A673 (cell line): Measurements from ENCODE around the gene DPH5. TPM values are rescaled to one million over a fixed set of nuclear protein-coding genes. Genes with fewer than 3 reads are reported as not detected.

Source experiments
- BruUV-seq: library from RNA; stranded (reverse); fragments of 400-500 nt; replicated peaks from 2 replicates; lab custom pipeline; 2021; lab: Mats Ljungman, UMichigan
- CTCF ChIA-PET: fragments of 300-600 bp; sonication (Branson Sonifier 250); formaldehyde crosslinking; loops from one replicate; lab custom pipeline; 2022; ENCODE audit warnings: antibody characterized with exemption; lab: Charles Lee
- POLR2A ChIA-PET: fragments of 300-600 bp; sonication (Branson Sonifier 250); formaldehyde crosslinking; loops from one replicate; lab custom pipeline; 2022; ENCODE audit warnings: antibody characterized with exemption; ENCODE audit not compliant: low non-redundant PET; lab: Charles Lee
- DNase-seq: peaks from one replicate; pipeline ENCODE4 v3.0.0-alpha.2; 2015; ENCODE audit warnings: low spot score
- H3K27ac ChIP-seq: fragments of 200-600 bp; sonication (generic); 2 replicates; pipeline ENCODE4 v1.5.1; 2016; ENCODE audit warnings: mixed run types, low read depth, mild to moderate bottlenecking, mixed read lengths, antibody characterized with exemption, low read length; ENCODE audit not compliant: poor library complexity, severe bottlenecking
- H3K27me3 ChIP-seq: fragments of 200-600 bp; sonication (generic); replicated peaks from 2 replicates; pipeline ENCODE4 v1.6.1; 2017; ENCODE audit warnings: mixed run types, low read depth, mild to moderate bottlenecking, mixed read lengths, antibody characterized with exemption, low read length; ENCODE audit not compliant: insufficient read depth, poor library complexity
- H3K36me3 ChIP-seq: fragments of 200-600 bp; sonication (generic); 2 replicates; pipeline ENCODE4 v1.6.1; 2016; ENCODE audit warnings: mixed run types, mild to moderate bottlenecking, mixed read lengths, antibody characterized with exemption, low read length; ENCODE audit not compliant: insufficient read depth, poor library complexity, severe bottlenecking
- H3K4me1 ChIP-seq: fragments of 200-600 bp; sonication (generic); 2 replicates; pipeline ENCODE4 v1.6.1; 2017; ENCODE audit warnings: mixed run types, mild to moderate bottlenecking, mixed read lengths, antibody characterized with exemption, low read length; ENCODE audit not compliant: insufficient read depth, poor library complexity, severe bottlenecking
- H3K4me3 ChIP-seq: fragments of 200-600 bp; sonication (generic); 2 replicates; pipeline ENCODE4 v1.5.1; 2016; ENCODE audit warnings: low read depth, mixed run types, mild to moderate bottlenecking, mixed read lengths, low read length; ENCODE audit not compliant: poor library complexity, severe bottlenecking
- H3K9me3 ChIP-seq: fragments of 200-600 bp; sonication (generic); 2 replicates; pipeline ENCODE4 v1.6.1; 2016; ENCODE audit warnings: mixed run types, low read depth, mild to moderate bottlenecking, mixed read lengths, antibody characterized with exemption, low read length; ENCODE audit not compliant: poor library complexity, severe bottlenecking
- EZH2 ChIP-seq: fragments of 200-600 bp; sonication (generic); IDR thresholded peaks from 2 replicates; pipeline ENCODE4 v1.6.1; 2017; ENCODE audit warnings: borderline replicate concordance, low read depth, mild to moderate bottlenecking, mixed read lengths, antibody characterized with exemption, low read length; ENCODE audit not compliant: poor library complexity, severe bottlenecking
- intact Hi-C: fragments of 100-400 bp; cut with micrococcal nuclease; formaldehyde crosslinking; loops from one replicate; pipeline ENCODE4 v1.10.0; 2022; ENCODE audit not compliant: unreplicated experiment
- total RNA-seq: library from RNA; stranded (reverse); gene quantifications from 2 replicates; pipeline ENCODE4 v1.2.3, GENCODE V29; 2021
- TF ChIP-seq, protein P1 (sequence below): fragments of 300-800, 200-600 bp; sonication (generic); conservative IDR thresholded peaks from 2 replicates; pipeline ENCODE4 v1.5.1; 2017; ENCODE audit warnings: low read depth, mild to moderate bottlenecking, antibody characterized with exemption, low read length, moderate library complexity, mixed read lengths

Gene DPH5
- total RNA-seq, 1 experiment from 2014 or later, result 50.5 TPM

DNA sequence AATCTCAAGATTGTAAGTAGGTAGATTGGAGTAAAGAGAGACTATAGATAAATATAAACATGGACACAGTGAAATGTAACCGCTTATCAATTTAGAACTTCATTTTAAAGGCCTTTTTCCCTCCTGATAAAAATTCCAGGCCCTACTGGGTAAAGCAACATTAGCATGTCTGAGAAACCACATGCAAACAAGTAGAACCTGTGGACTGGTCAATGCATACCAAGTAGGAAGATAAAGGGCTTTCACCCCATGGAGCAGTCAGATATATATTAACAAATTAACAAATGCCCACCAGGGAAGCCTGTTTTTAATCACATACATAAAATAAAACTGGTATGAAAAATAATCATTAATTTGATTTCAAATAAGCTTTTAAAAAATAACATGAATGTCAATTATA is 8.1 kb downstream of the DPH5 start:
- intact Hi-C loops, result no loop called here
- ChIA-PET POLR2A (no interaction called here), CTCF (no interaction called here)
- Histone ChIP-seq H3K4me1 (peaks cover 6% of the 10 kb centered on the region), H3K27ac (no peak overlapping the region), H3K27me3 (no peaks in the 10 kb centered on the region), H3K9me3 (no peaks in the 10 kb centered on the region), H3K36me3 (peaks cover 21% of the 10 kb centered on the region), H3K4me3 (no peak overlapping the region)
- BruUV-seq, result no TSS peak
- no peak for TF ChIP-seq EZH2
- TF ChIP-seq, protein P1, sequence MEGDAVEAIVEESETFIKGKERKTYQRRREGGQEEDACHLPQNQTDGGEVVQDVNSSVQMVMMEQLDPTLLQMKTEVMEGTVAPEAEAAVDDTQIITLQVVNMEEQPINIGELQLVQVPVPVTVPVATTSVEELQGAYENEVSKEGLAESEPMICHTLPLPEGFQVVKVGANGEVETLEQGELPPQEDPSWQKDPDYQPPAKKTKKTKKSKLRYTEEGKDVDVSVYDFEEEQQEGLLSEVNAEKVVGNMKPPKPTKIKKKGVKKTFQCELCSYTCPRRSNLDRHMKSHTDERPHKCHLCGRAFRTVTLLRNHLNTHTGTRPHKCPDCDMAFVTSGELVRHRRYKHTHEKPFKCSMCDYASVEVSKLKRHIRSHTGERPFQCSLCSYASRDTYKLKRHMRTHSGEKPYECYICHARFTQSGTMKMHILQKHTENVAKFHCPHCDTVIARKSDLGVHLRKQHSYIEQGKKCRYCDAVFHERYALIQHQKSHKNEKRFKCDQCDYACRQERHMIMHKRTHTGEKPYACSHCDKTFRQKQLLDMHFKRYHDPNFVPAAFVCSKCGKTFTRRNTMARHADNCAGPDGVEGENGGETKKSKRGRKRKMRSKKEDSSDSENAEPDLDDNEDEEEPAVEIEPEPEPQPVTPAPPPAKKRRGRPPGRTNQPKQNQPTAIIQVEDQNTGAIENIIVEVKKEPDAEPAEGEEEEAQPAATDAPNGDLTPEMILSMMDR, result no peak
- DNase-seq, result no peak

DNA sequence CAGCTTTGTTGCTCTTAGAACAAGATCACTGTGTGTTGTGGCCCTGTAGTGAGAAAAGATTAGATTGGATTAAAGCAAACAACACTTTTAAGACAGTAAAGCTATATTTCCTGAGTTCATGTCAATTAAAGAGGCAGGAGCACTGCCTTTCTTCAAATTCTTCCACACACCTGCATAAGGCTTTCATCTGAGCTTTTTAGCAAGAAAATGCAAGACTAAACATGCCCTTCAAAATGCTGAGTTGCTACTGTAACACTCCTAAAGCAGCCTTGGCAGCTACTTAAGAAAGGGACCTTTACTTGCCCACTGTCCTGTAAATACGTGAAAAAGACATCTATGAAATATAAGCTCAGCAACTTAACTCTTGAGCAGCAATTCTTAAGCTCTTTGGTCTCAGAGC is 11.8 kb downstream of the DPH5 start:
- H3K27me3 ChIP-seq, result no peaks in the 10 kb centered on the region
- H3K4me3 ChIP-seq, result no peak overlapping the region
- ChIA-PET POLR2A (no interaction called here), CTCF (no interaction called here)
- H3K36me3 ChIP-seq, result peaks cover 5% of the 10 kb centered on the region
- no peak for DNase-seq
- no TSS peak for BruUV-seq
- no peaks in the 10 kb centered on the region for H3K9me3 ChIP-seq
- intact Hi-C loops, result no loop called here
- no peak overlapping the region for H3K27ac ChIP-seq
- no peaks in the 10 kb centered on the region for H3K4me1 ChIP-seq
- no peak for TF ChIP-seq EZH2
- TF ChIP-seq, protein P1, result no peak

DNA sequence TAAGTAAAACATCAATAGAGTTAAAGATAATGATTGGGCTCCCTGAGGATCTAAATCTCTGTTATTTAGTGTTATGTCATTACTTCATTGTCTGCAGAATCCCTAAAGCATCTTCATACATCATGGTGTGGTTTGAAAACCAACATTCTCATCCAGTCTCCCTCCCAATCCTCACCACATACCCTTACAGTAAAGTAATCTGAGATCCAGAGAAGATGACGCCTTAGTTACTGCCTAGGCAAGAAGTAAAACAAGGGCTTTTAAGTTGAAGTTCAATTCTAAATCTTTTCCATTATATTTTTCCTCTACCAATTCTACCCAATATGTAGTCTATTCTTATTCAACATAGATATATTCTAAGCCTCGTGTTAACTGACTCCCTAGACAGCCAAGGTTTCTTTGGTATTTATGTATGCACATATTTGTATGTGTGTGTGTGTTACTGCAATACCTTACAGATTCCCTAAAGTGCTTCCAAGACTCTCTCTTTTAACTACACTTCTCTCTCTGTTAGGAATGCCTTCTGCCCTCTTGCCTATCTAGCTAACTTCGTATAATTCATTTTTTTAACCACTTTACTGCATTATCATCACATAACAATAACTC is 17.3 kb downstream of the DPH5 start:
- CTCF ChIA-PET, result no interaction called here
- no TSS peak for BruUV-seq
- POLR2A ChIA-PET, result no interaction called here

More for the DNA sequence above, 17.3 kb downstream of the DPH5 start:
- no peak overlapping the region for H3K27ac ChIP-seq
- no peak for TF ChIP-seq EZH2
- TF ChIP-seq, protein P1, result no peak
- H3K4me1 ChIP-seq, result peaks cover 12% of the 10 kb centered on the region
- H3K4me3 ChIP-seq, result no peak overlapping the region
- DNase-seq, result no peak
- intact Hi-C loops, result no loop called here
- peaks cover 5% of the 10 kb centered on the region for H3K36me3 ChIP-seq
- H3K9me3 ChIP-seq, result no peaks in the 10 kb centered on the region
- no peaks in the 10 kb centered on the region for H3K27me3 ChIP-seq
